Astrocyte of the cerebellum (primary cell): ENCODE results near the gene ACTMAP.

Experiments used
- DNase-seq: peaks from one replicate; pipeline ENCODE4 v3.0.0-alpha.2; 2011; ENCODE audit warnings: low read depth
- H3K4me3 ChIP-seq: 2 replicates; pipeline ENCODE4 v1.5.1; 2011; ENCODE audit warnings: mild to moderate bottlenecking, low read depth, low read length, moderate library complexity
- CTCF ChIP-seq: IDR thresholded peaks from 2 replicates; pipeline ENCODE4 v1.5.1; 2012; ENCODE audit warnings: low read length, low read depth, moderate library complexity, mild to moderate bottlenecking; ENCODE audit errors: missing control alignments
- in situ Hi-C: cut with HindIII; loops from 2 replicates; pipeline ENCODE4 v1.10.0; 2017; ENCODE audit warnings: low sequenced_read_pairs

Gene ACTMAP

DNA sequence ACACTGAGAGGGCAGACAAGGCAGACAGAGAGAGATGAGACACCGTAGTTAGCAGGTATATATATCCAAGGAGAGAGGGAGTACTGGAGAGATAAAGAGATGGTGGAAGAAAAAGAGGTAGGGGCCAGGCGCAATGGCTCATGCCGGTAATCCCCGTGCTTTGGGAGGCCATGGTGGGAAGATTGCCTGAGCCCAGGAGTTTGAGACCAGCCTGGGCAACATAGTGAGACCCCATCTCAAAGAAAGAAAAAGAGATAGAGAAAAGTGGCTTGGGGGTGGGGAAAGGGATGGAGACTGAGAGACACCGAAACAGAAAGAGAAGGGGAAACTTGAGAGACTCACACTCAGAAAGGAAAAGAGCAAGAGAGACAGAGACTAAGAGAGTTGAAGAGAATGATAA lies 30.3 kb upstream of the ACTMAP start:
- H3K4me3 ChIP-seq: no peak overlapping the region
- DNase-seq: no peak
- no peak for TF ChIP-seq CTCF
- in situ Hi-C loops: no loop called here

DNA sequence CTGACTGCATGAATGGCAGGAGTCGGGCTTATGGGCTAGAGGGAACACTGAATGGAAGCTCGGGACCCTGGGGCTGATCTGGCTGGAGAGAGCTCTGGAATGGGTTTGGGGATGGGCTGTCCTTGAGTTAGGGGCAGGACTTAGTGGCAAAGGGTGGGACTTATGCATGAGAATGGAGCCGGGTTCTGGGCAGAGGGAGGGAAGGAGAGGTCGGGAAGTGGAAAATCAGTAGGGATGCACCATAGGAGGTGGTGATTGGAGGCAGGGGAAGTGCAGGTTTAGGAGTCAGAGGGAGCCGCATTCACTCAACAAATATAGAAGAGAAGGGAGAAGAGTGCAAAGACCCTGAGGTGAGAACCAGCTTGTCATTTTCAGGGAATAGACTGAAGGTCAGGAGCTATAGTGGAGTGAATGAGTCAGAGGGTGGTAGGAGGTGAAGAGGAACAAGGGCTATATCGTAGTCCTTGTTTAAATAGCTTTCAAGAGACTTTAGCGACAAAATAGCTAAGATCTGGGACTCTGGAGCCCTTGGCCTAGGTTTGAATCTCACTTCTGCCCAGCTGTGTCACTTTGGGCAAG lies 28.5 kb upstream of the ACTMAP start:
- H3K4me3 ChIP-seq: peak overlapping the region; percentile 70
- TF ChIP-seq CTCF: no peak
- in situ Hi-C loops: no loop called here
- DNase-seq: no peak

DNA sequence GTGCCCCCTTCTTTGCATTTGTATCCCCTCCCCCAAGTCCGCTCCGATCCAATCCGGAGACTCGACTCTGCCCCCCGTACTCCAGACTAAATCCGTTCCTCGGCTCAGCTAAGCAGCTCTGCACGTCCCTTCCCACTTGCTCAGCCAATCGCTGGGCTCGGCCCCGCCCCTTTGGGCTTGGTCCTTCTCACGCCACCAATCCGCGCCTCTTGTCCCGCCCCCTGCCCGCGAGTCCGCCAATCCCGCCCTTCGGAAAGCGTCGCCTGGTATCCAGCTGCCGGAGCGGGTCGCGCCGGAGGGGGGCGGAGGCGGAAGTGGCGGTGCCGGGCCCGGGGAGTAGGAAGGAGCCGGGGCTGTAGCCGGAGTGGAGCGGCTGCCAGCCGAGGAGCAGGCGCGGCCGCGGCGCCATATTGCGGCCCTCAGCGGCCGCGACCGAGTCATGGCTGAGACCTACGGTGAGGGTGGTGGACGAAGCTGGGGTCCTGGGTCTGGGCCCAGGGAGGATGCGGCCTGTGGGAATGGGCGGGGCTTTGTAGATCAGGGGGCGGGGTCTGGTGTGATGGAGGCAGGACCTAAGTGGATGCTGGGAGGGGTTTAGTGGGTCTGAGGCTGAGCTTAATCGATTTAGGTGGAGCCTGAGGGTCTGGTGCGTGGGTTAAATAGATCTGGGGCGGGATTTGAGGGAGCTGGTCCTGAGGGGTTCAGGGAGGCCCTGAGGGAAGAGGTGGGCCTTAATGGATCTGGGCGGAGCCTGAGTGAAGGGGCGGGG lies 27.8 kb upstream of the ACTMAP start, which contains the start of gene RAB4B:
RAB4B (plus strand) TSS at position 311 of the 769 bp plus-strand sequence; CDS start at position 440, 129 bp downstream.
- peak within 1 kb of the TSS; percentile 70 for H3K4me3 ChIP-seq
- in situ Hi-C loops: no loop called here
- DNase-seq: peak; percentile 99
- TF ChIP-seq CTCF: no peak

DNA sequence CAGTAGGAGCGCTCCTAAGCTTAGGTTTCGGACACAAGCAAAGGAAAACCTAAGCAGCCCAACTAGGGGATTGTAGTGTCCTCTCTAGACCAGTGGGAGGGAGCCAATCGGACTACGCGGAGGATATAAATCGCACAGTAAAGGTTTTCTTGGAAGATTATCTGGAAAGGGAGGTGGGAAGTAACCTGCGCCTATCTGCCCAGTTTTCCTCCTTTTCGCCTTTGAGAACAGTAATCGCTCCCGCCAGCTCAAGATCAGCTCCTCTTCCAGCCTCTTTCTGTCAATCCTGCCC lies 27.3 kb upstream of the ACTMAP start:
- H3K4me3 ChIP-seq: peak overlapping the region; percentile 70
- no peak for DNase-seq
- in situ Hi-C loops: no loop called here
- no peak for TF ChIP-seq CTCF

DNA sequence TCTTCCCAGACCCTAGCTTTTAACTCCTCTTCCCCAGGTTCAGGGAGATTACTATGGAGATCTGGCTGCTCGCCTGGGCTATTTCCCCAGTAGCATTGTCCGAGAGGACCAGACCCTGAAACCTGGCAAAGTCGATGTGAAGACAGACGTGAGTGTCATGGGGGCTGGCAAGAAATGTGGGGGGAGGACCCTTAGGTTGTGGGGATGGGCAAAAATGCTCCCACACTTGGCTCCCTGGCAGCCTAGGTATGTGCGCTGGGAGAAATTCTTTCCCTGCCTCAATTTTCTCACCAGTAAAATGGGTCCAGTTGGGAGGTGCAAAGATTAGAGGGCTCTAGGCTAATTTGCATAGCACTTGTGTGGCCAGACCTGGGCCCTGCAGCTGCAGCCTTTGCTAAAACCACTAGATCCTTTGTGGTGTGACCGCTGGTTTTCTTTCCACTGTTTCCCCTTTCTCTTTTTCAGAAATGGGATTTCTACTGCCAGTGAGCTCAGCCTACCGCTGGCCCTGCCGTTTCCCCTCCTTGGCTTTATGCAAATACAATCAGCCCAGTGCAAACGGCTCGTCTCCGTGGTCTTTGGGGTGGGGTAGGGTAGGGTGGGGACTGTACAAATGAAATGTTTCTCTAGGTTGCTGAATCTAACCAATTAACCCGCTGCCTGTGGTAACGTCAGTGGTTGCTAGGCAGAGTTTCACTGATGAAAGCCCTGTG lies 26.8 kb upstream of the ACTMAP start:
- no peak for TF ChIP-seq CTCF
- peak; percentile 91 for DNase-seq
- in situ Hi-C loops: no loop called here
- H3K4me3 ChIP-seq: peak overlapping the region; percentile 70

- no peak overlapping the region for H3K4me3 ChIP-seq
- TF ChIP-seq CTCF: no peak
Observed at GRCh38 chr19:40776364-40776763, 26.1 kb upstream of the ACTMAP start.

More at GRCh38 chr19:40776364-40776763, 26.1 kb upstream of the ACTMAP start:
- in situ Hi-C loops: no loop called here
- no peak for DNase-seq
